Upper lobe of left lung (tissue), 6 donors: ENCODE results near the gene BTBD9. TPM values are rescaled to one million over a fixed set of nuclear protein-coding genes. Genes with fewer than 3 reads are reported as not detected.
"Not testable (repeated sequence)": the region's sequence is repeated elsewhere in the genome, so short reads cannot be mapped to it uniquely, and the experiment has no call there.

ENCODE experiments used
- ATAC-seq, 2 donors: fragments of 200-7000 bp; cut with Tn5 transposase; one replicate each; pipeline ENCODE4 v1.9.1; 2022; ENCODE audit warnings: mild to moderate bottlenecking in 2 of 2, moderate library complexity in 2 of 2; ENCODE audit not compliant: low FRiP score in 2 of 2
- DNase-seq, 2 donors: peaks; one replicate each; pipeline ENCODE4 v3.0.0-alpha.2; 2019 to 2020
- H3K27ac ChIP-seq, 4 donors: fragments of 200-600 bp; sonication (generic); one replicate each; pipeline ENCODE4 v1.5.1; 2016 to 2019
- H3K27me3 ChIP-seq, 4 donors: fragments of 200-600 bp; sonication (generic); one replicate each; pipeline ENCODE4 v1.5.1; 2017 to 2019
- H3K36me3 ChIP-seq, 4 donors: fragments of 200-600 bp; sonication (generic); one replicate each; pipeline ENCODE4 v1.5.1; 2016 to 2019
- H3K4me1 ChIP-seq, 4 donors: fragments of 200-600 bp; sonication (generic); one replicate each; pipeline ENCODE4 v1.5.1; 2018 to 2019
- H3K4me3 ChIP-seq, 4 donors: fragments of 200-600 bp; sonication (generic); one replicate each; pipeline ENCODE4 v1.5.1; 2017 to 2019; ENCODE audit warnings: mild to moderate bottlenecking in 2 of 4, moderate library complexity in 1 of 4
- H3K9me3 ChIP-seq, 4 donors: fragments of 200-600 bp; sonication (generic); one replicate each; pipeline ENCODE4 v1.5.1; 2018 to 2019
- CTCF ChIP-seq, 6 experiments: fragments of 450-650 bp in 4 of 6; fragments of 200-600 bp in 2 of 6; sonication (generic) in 2 of 6; IDR thresholded peaks; one replicate each; pipeline ENCODE4 v1.5.1; 2016 to 2019; ENCODE audit warnings: antibody characterized with exemption in 6 of 6
- EP300 ChIP-seq, 4 donors: sonication (generic); formaldehyde crosslinking; IDR thresholded peaks; one replicate each; pipeline ENCODE4 v1.5.1; 2017; ENCODE audit warnings: antibody characterized with exemption in 4 of 4, control low read depth in 2 of 4
- POLR2A ChIP-seq, 4 donors: fragments of 450-650 bp; IDR thresholded peaks; one replicate each; pipeline ENCODE4 v1.5.1; 2016 to 2017; ENCODE audit warnings: antibody characterized with exemption in 4 of 4, mild to moderate bottlenecking in 2 of 4
- POLR2AphosphoS5 ChIP-seq, 2 donors: sonication (generic); formaldehyde crosslinking; IDR thresholded peaks; one replicate each; pipeline ENCODE4 v1.5.1; 2017; ENCODE audit warnings: antibody characterized with exemption in 2 of 2
- WGBS, 2 donors: methylation state at CpG; one replicate each; pipeline ENCODE4 v1.1.5; 2017 to 2018; 5-methylcytosine and 5-hydroxymethylcytosine counted together
- total RNA-seq, 6 donors: library from RNA; depleted of rRNA in 4 of 6; stranded (reverse); fragments of >200 nt in 4 of 6; gene quantifications; one replicate each; pipeline versions ENCODE4 v1.1.0 to v1.2.1, GENCODE V29; 2016 to 2021
- donor health status: DM: no; HTN: no; CAD: no; lungs with moderate emphysema.
- donor health status: DM: no; HTN: yes; CAD: no; lungs with severe emphysema.

The BTBD9 gene
- total RNA-seq, 6 donors from 2014 or later, result 18.2 to 60.8 (median 44.9) TPM

GRCh38 chr6:38429546-38429945 lies 210.2 kb downstream of the BTBD9 start:
- Histone ChIP-seq H3K4me1 (peaks cover 0 to 6% (median 0%) of the 10 kb centered on the region in 4 donors), H3K36me3 (no peaks in the 10 kb centered on the region), H3K4me3 (no peak overlapping the region), H3K9me3 (no peaks in the 10 kb centered on the region), H3K27ac (no peak overlapping the region), H3K27me3 (no peaks in the 10 kb centered on the region)
- ATAC-seq (no peak), DNase-seq (no peak)
- TF ChIP-seq EP300 (IDR thresholded peaks at IDR 0.05), result no peak
- no peak for TF ChIP-seq POLR2AphosphoS5 (IDR thresholded peaks at IDR 0.05)
- no peak for TF ChIP-seq POLR2A (IDR thresholded peaks at IDR 0.05)
- no peak for TF ChIP-seq CTCF (IDR thresholded peaks at IDR 0.05)
- WGBS, 2 donors, result 96% methylated on average over 3 of the region's 3 CpGs

GRCh38 chr6:38427492-38428210 lies 212.1 kb downstream of the BTBD9 start:
- Histone ChIP-seq H3K4me1 (peaks cover 0 to 6% (median 0%) of the 10 kb centered on the region in 4 donors), H3K36me3 (no peaks in the 10 kb centered on the region), H3K4me3 (no peak overlapping the region), H3K9me3 (no peaks in the 10 kb centered on the region), H3K27me3 (no peaks in the 10 kb centered on the region), H3K27ac (no peak overlapping the region)
- ATAC-seq (no peak), DNase-seq (no peak)
- TF ChIP-seq POLR2AphosphoS5 (IDR thresholded peaks at IDR 0.05) (no peak), POLR2A (IDR thresholded peaks at IDR 0.05) (no peak), EP300 (IDR thresholded peaks at IDR 0.05) (no peak), CTCF (IDR thresholded peaks at IDR 0.05) (no peak)
- 61 to 62% methylated on average over 2 of the region's 2 CpGs for WGBS, 2 donors

GRCh38 chr6:38425788-38426488 lies 213.8 kb downstream of the BTBD9 start:
- H3K27me3 ChIP-seq, DNase-seq, H3K27ac ChIP-seq, H3K4me3 ChIP-seq, H3K36me3 ChIP-seq, H3K4me1 ChIP-seq, H3K9me3 ChIP-seq, ATAC-seq: not testable (repeated sequence)
- WGBS, 2 donors, result 91 to 97% methylated on average over 11 of the region's 11 CpGs

- DNase-seq (no peak), ATAC-seq (no peak)
- peaks cover 0 to 6% (median 0%) of the 10 kb centered on the region in 4 donors for H3K4me1 ChIP-seq
- TF ChIP-seq POLR2A (IDR thresholded peaks at IDR 0.05) (no peak), EP300 (IDR thresholded peaks at IDR 0.05) (no peak), CTCF (IDR thresholded peaks at IDR 0.05) (no peak), POLR2AphosphoS5 (IDR thresholded peaks at IDR 0.05) (no peak)
- H3K27ac ChIP-seq, result no peak overlapping the region
- no peaks in the 10 kb centered on the region for H3K9me3 ChIP-seq
- no peaks in the 10 kb centered on the region for H3K27me3 ChIP-seq
- H3K4me3 ChIP-seq, result no peak overlapping the region
- no peaks in the 10 kb centered on the region for H3K36me3 ChIP-seq
- 55 to 87% methylated on average over 4 of the region's 4 CpGs for WGBS, 2 donors
Observed at GRCh38 chr6:38423746-38424145, 216.0 kb downstream of the BTBD9 start.

- Histone ChIP-seq H3K36me3 (no peaks in the 10 kb centered on the region), H3K9me3 (no peaks in the 10 kb centered on the region), H3K27me3 (no peaks in the 10 kb centered on the region), H3K4me1 (no peaks in the 10 kb centered on the region), H3K27ac (no peak overlapping the region), H3K4me3 (no peak overlapping the region)
- no peak for DNase-seq
- WGBS, 2 donors, result 93 to 94% methylated on average over 2 of the region's 2 CpGs
- TF ChIP-seq POLR2AphosphoS5 (IDR thresholded peaks at IDR 0.05) (no peak), CTCF (IDR thresholded peaks at IDR 0.05) (no peak), EP300 (IDR thresholded peaks at IDR 0.05) (no peak), POLR2A (IDR thresholded peaks at IDR 0.05) (no peak)
- no peak for ATAC-seq
Observed at GRCh38 chr6:38420207-38420606, 219.5 kb downstream of the BTBD9 start.
